ENCODE results near the gene MAN1C1.

Gene MAN1C1

DNA sequence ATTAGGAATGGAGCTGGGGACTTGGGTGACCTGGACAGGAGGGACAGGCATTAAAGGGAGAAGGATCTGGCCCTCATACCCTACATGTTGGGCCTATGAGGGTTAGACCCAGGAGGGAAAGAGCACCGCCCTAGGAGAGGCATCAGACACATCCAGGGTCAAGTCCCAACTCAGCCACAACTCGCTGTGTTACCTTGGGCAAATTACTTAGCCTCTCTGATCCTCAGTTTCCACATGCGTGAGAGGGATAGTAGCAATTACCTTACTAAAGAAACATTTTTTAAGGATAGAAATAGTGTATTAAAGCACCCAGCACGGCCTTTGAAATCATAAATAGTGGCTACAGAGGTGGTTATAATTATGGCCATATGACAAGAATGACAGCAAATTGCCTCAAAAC lies 163.3 kb downstream of the MAN1C1 start:
- no peak for ATAC-seq
- TF ChIP-seq ESRRG (CRISPR knock-in tag; IDR thresholded peaks at IDR 0.05) = no peak
- no peak for TF ChIP-seq ZNF565 (CRISPR knock-in tag; conservative IDR thresholded peaks at IDR 0.05; ENCODE audit: low read depth)
- no peak for TF ChIP-seq ISL1 (CRISPR knock-in tag; IDR thresholded peaks at IDR 0.05)
- TF ChIP-seq, protein P1, sequence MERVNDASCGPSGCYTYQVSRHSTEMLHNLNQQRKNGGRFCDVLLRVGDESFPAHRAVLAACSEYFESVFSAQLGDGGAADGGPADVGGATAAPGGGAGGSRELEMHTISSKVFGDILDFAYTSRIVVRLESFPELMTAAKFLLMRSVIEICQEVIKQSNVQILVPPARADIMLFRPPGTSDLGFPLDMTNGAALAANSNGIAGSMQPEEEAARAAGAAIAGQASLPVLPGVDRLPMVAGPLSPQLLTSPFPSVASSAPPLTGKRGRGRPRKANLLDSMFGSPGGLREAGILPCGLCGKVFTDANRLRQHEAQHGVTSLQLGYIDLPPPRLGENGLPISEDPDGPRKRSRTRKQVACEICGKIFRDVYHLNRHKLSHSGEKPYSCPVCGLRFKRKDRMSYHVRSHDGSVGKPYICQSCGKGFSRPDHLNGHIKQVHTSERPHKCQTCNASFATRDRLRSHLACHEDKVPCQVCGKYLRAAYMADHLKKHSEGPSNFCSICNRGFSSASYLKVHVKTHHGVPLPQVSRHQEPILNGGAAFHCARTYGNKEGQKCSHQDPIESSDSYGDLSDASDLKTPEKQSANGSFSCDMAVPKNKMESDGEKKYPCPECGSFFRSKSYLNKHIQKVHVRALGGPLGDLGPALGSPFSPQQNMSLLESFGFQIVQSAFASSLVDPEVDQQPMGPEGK (CRISPR knock-in tag; IDR thresholded peaks at IDR 0.05; ENCODE audit: borderline replicate concordance) = no peak
- TF ChIP-seq, protein P2, sequence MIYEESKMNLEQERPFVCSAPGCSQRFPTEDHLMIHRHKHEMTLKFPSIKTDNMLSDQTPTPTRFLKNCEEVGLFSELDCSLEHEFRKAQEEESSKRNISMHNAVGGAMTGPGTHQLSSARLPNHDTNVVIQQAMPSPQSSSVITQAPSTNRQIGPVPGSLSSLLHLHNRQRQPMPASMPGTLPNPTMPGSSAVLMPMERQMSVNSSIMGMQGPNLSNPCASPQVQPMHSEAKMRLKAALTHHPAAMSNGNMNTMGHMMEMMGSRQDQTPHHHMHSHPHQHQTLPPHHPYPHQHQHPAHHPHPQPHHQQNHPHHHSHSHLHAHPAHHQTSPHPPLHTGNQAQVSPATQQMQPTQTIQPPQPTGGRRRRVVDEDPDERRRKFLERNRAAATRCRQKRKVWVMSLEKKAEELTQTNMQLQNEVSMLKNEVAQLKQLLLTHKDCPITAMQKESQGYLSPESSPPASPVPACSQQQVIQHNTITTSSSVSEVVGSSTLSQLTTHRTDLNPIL (CRISPR knock-in tag; IDR thresholded peaks at IDR 0.05; ENCODE audit: low read depth) = no peak
- TF ChIP-seq ZC3H10 (CRISPR knock-in tag; IDR thresholded peaks at IDR 0.05) = no peak
- TF ChIP-seq OSR1 (CRISPR knock-in tag; IDR thresholded peaks at IDR 0.05) = no peak
- no peak for TF ChIP-seq PPARA (CRISPR knock-in tag; IDR thresholded peaks at IDR 0.05; ENCODE audit: borderline replicate concordance)

DNA sequence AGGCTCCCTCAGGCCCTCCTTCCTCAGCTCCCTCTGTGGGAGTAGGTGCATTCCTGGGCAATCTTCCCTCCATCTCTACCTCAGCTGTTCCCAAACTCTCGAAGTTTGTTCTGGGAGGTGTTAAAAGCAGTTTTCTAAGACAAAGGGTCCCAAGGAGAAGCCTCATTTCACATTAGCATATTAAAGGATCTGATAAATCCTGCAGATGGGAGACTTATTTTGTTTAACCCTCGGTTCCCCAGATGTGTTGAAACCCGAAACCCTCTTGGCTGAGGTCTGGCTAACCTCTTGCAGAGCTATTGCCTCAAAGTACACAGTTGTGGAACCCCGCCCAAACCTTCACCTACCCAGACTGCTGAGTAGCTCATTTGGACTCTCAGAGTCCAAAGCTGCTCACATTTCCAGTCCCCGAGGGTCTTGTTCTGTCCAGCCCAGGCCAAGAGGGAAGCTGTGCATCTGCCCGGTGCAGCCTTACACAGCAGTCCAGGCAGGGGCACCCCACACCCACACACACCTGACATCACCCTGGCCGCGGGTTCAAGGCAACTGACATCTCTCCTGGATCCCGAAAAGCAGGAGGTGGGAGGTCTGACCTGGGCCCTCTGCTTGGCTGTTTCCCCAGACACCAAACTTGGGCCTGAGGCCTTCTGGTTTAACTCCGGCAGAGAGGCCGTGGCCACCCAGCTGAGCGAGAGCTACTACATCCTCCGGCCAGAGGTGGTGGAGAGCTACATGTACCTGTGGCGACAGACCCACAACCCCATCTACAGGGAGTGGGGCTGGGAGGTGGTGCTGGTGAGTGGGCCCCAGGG lies 163.9 kb downstream of the MAN1C1 start:
- TF ChIP-seq ZNF70 (CRISPR knock-in tag; IDR thresholded peaks at IDR 0.05) (no peak), ESRRG (CRISPR knock-in tag; IDR thresholded peaks at IDR 0.05) (no peak), PPARA (CRISPR knock-in tag; IDR thresholded peaks at IDR 0.05; ENCODE audit: borderline replicate concordance) (no peak), ZFP3 (CRISPR knock-in tag; IDR thresholded peaks at IDR 0.05) (no peak), ZNF565 (CRISPR knock-in tag; conservative IDR thresholded peaks at IDR 0.05; ENCODE audit: low read depth) (no peak), ARNTL (CRISPR knock-in tag; IDR thresholded peaks at IDR 0.05; ENCODE audit: borderline replicate concordance, low read depth) (no peak), SNAI2 (CRISPR knock-in tag; IDR thresholded peaks at IDR 0.05) (no peak), OSR1 (CRISPR knock-in tag; IDR thresholded peaks at IDR 0.05) (no peak), RARB (CRISPR knock-in tag; IDR thresholded peaks at IDR 0.05) (no peak), TOX (CRISPR knock-in tag; IDR thresholded peaks at IDR 0.05; ENCODE audit: borderline replicate concordance) (no peak), BACH2 (CRISPR knock-in tag; IDR thresholded peaks at IDR 0.05; ENCODE audit: borderline replicate concordance) (no peak), CSDC2 (CRISPR knock-in tag; IDR thresholded peaks at IDR 0.05) (no peak), GLIS3 (CRISPR knock-in tag; IDR thresholded peaks at IDR 0.05) (no peak), TCF4 (CRISPR knock-in tag; IDR thresholded peaks at IDR 0.05; ENCODE audit: borderline replicate concordance) (no peak)
- TF ChIP-seq, protein P3, sequence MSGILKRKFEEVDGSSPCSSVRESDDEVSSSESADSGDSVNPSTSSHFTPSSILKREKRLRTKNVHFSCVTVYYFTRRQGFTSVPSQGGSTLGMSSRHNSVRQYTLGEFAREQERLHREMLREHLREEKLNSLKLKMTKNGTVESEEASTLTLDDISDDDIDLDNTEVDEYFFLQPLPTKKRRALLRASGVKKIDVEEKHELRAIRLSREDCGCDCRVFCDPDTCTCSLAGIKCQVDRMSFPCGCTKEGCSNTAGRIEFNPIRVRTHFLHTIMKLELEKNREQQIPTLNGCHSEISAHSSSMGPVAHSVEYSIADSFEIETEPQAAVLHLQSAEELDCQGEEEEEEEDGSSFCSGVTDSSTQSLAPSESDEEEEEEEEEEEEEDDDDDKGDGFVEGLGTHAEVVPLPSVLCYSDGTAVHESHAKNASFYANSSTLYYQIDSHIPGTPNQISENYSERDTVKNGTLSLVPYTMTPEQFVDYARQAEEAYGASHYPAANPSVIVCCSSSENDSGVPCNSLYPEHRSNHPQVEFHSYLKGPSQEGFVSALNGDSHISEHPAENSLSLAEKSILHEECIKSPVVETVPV (CRISPR knock-in tag; IDR thresholded peaks at IDR 0.05) = no peak
- TF ChIP-seq, protein P4, sequence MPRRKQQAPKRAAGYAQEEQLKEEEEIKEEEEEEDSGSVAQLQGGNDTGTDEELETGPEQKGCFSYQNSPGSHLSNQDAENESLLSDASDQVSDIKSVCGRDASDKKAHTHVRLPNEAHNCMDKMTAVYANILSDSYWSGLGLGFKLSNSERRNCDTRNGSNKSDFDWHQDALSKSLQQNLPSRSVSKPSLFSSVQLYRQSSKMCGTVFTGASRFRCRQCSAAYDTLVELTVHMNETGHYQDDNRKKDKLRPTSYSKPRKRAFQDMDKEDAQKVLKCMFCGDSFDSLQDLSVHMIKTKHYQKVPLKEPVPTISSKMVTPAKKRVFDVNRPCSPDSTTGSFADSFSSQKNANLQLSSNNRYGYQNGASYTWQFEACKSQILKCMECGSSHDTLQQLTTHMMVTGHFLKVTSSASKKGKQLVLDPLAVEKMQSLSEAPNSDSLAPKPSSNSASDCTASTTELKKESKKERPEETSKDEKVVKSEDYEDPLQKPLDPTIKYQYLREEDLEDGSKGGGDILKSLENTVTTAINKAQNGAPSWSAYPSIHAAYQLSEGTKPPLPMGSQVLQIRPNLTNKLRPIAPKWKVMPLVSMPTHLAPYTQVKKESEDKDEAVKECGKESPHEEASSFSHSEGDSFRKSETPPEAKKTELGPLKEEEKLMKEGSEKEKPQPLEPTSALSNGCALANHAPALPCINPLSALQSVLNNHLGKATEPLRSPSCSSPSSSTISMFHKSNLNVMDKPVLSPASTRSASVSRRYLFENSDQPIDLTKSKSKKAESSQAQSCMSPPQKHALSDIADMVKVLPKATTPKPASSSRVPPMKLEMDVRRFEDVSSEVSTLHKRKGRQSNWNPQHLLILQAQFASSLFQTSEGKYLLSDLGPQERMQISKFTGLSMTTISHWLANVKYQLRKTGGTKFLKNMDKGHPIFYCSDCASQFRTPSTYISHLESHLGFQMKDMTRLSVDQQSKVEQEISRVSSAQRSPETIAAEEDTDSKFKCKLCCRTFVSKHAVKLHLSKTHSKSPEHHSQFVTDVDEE (CRISPR knock-in tag; IDR thresholded peaks at IDR 0.05) = no peak
- TF ChIP-seq, protein P2 (CRISPR knock-in tag; IDR thresholded peaks at IDR 0.05; ENCODE audit: low read depth) = no peak
- TF ChIP-seq, protein P1 (CRISPR knock-in tag; IDR thresholded peaks at IDR 0.05; ENCODE audit: borderline replicate concordance) = no peak
- no peak for ATAC-seq

Data from SK-N-SH treated with all-trans-retinoic acid at 6 μM for 48 hours (cell line).